Smooth muscle cell (in vitro differentiated cells): ENCODE results near the gene COPG1. TPM values are rescaled to one million over a fixed set of nuclear protein-coding genes. Genes with fewer than 3 reads are reported as not detected.

Experiments used
- DNase-seq: peaks from one replicate; lab custom pipeline; 2025; ENCODE audit not compliant: unreplicated experiment; lab: John Stamatoyannopoulos, UW
- H2AFZ ChIP-seq: fragments of 200-600 bp; sonication (generic); 2 replicates; pipeline ENCODE4 v1.6.0; 2016; ENCODE audit warnings: antibody characterized with exemption, low read depth, mild to moderate bottlenecking
- H3F3A ChIP-seq: fragments of 200-600 bp; sonication (generic); 2 replicates; pipeline ENCODE4 v1.6.0; 2017; ENCODE audit warnings: antibody characterized with exemption, low read depth
- H3K27ac ChIP-seq: fragments of 200-600 bp; sonication (generic); 2 replicates; pipeline ENCODE4 v1.5.1; 2016; ENCODE audit warnings: low read depth, mild to moderate bottlenecking
- H3K27me3 ChIP-seq: fragments of 200-600 bp; sonication (generic); 2 replicates; pipeline ENCODE4 v1.6.1; 2016; ENCODE audit warnings: low read depth, mild to moderate bottlenecking
- H3K36me3 ChIP-seq: fragments of 200-600 bp; sonication (generic); 2 replicates; pipeline ENCODE4 v1.5.1; 2016; ENCODE audit warnings: low read depth
- H3K4me1 ChIP-seq: fragments of 200-600 bp; sonication (generic); 2 replicates; pipeline ENCODE4 v1.5.1; 2016; ENCODE audit warnings: low read depth
- H3K4me2 ChIP-seq: fragments of 200-600 bp; sonication (generic); 2 replicates; pipeline ENCODE4 v1.6.0; 2016; ENCODE audit warnings: mild to moderate bottlenecking
- H3K4me3 ChIP-seq: fragments of 200-600 bp; sonication (generic); 2 replicates; pipeline ENCODE4 v1.5.1; 2016; ENCODE audit warnings: mild to moderate bottlenecking
- H3K79me2 ChIP-seq: fragments of 200-600 bp; sonication (generic); 2 replicates; pipeline ENCODE4 v1.6.0; 2016; ENCODE audit warnings: low read depth, mild to moderate bottlenecking
- H3K9ac ChIP-seq: fragments of 200-600 bp; sonication (generic); 2 replicates; pipeline ENCODE4 v1.6.0; 2016; ENCODE audit warnings: low read depth
- H3K9me3 ChIP-seq: fragments of 200-600 bp; sonication (generic); replicated peaks from 2 replicates; pipeline ENCODE4 v1.5.1; 2016; ENCODE audit warnings: low read depth
- H4K20me1 ChIP-seq: fragments of 200-600 bp; sonication (generic); 2 replicates; pipeline ENCODE4 v1.6.0; 2016; ENCODE audit warnings: low read depth
- WGBS: methylation state at CpG from one replicate; pipeline ENCODE4 v1.1.7; 2016; ENCODE audit warnings: low lambda C conversion rate; 5-methylcytosine and 5-hydroxymethylcytosine counted together
- polyA plus RNA-seq: library from polyadenylated mRNA; unstranded; fragments of >200 nt; fragmentation: Nextera tagmentation; extraction: Ambion mirVana; gene quantifications from 2 replicates; pipeline ENCODE4 v1.2.1, GENCODE V29; 2016
- total RNA-seq: library from RNA; depleted of rRNA; stranded (reverse); fragments of >200 nt; gene quantifications from 2 replicates; pipeline ENCODE4 v1.2.3, GENCODE V29; 2014
- TF ChIP-seq, protein P1 (sequence below): fragments of 200-600 bp; sonication (generic); IDR thresholded peaks from 2 replicates; pipeline ENCODE4 v1.5.1; 2017; ENCODE audit warnings: borderline replicate concordance, mild to moderate bottlenecking, antibody characterized with exemption; ENCODE audit not compliant: insufficient read depth, poor library complexity, severe bottlenecking

COPG1 gene
- total and polyA plus RNA-seq, 2 experiments from 2014 or later, result 177 to 265 TPM

DNA sequence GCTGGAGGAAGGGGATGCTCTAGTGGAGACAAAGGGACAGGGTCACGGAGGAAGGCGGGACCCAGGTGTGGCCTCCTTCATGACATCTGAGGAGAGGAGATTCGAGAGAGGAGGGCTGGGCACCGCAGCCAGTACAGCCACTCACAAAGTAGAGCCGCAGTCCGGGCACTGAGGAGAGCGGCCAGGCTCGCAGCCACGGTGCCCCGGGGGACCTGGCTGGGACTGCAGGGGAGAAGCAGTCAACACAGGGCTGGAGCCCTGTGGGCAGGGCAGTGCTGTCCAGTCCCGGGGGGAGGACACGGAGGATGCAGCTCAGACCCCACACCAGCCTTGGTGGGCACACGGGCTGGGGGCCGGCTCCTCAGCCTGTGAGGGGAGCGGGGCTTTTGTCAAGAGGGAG lies 69.5 kb downstream of the COPG1 start:
- no peaks in the 10 kb centered on the region for H3K9me3 ChIP-seq
- 98% methylated on average over 15 of the region's 15 CpGs for WGBS
- no peaks in the 10 kb centered on the region for H3K36me3 ChIP-seq

GRCh38 chr3:129320261-129320660 lies 70.9 kb downstream of the COPG1 start:
- WGBS, result 95% methylated on average over 6 of the region's 8 CpGs
- H4K20me1 ChIP-seq, result peaks cover 4% of the 10 kb centered on the region
- no peak overlapping the region for H3K4me2 ChIP-seq
- H2AFZ ChIP-seq, result no peak overlapping the region
- H3K4me3 ChIP-seq, result no peak overlapping the region
- no peaks in the 10 kb centered on the region for H3F3A ChIP-seq
- H3K4me1 ChIP-seq, result no peaks in the 10 kb centered on the region
- H3K27ac ChIP-seq, result no peak overlapping the region
- H3K9me3 ChIP-seq, result no peaks in the 10 kb centered on the region
- DNase-seq, result no peak
- no peak overlapping the region for H3K9ac ChIP-seq
- no peaks in the 10 kb centered on the region for H3K36me3 ChIP-seq
- H3K79me2 ChIP-seq, result peaks cover 4% of the 10 kb centered on the region
- TF ChIP-seq, protein P1, sequence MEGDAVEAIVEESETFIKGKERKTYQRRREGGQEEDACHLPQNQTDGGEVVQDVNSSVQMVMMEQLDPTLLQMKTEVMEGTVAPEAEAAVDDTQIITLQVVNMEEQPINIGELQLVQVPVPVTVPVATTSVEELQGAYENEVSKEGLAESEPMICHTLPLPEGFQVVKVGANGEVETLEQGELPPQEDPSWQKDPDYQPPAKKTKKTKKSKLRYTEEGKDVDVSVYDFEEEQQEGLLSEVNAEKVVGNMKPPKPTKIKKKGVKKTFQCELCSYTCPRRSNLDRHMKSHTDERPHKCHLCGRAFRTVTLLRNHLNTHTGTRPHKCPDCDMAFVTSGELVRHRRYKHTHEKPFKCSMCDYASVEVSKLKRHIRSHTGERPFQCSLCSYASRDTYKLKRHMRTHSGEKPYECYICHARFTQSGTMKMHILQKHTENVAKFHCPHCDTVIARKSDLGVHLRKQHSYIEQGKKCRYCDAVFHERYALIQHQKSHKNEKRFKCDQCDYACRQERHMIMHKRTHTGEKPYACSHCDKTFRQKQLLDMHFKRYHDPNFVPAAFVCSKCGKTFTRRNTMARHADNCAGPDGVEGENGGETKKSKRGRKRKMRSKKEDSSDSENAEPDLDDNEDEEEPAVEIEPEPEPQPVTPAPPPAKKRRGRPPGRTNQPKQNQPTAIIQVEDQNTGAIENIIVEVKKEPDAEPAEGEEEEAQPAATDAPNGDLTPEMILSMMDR, result no peak
- no peaks in the 10 kb centered on the region for H3K27me3 ChIP-seq

More for the DNA sequence above, 69.5 kb downstream of the COPG1 start:
- Histone ChIP-seq H3K9ac (no peak overlapping the region), H3K27me3 (no peaks in the 10 kb centered on the region), H3K79me2 (peaks cover 7% of the 10 kb centered on the region), H4K20me1 (peaks cover 16% of the 10 kb centered on the region), H3K27ac (no peak overlapping the region), H3F3A (no peaks in the 10 kb centered on the region), H3K4me2 (no peak overlapping the region), H2AFZ (no peak overlapping the region), H3K4me1 (peaks cover 4% of the 10 kb centered on the region), H3K4me3 (no peak overlapping the region)
- DNase-seq, result no peak
- TF ChIP-seq, protein P1, result no peak

DNA sequence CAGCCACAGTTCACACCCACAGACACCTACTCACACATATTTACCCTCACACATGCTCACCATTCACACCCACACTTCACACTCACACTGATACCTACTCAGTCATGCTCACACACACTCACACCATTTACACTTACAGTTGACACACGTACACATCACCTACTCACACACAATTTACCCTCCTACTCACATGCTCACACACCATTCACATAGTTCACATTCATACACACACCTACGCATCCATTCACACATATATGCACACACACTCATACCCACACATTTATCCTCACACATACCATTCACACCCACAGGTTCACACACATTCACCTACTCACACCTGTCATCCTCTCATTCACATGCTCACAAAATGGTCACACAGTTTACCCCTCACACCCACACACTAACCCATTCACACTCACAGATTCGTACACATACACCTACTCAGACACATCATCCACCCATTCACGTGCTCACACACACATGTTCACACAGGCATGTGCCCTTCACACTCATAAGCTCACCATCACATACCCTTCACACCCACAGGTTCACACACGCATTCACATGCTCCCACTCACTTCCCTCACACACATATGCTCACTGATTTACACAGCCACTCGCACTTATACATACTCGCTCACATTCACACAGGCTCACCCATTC lies 71.5 kb downstream of the COPG1 start:
- Histone ChIP-seq H3K9ac (no peak overlapping the region), H4K20me1 (no peaks in the 10 kb centered on the region), H2AFZ (no peak overlapping the region), H3K4me3 (no peak overlapping the region), H3K4me1 (no peaks in the 10 kb centered on the region), H3K79me2 (no peaks in the 10 kb centered on the region), H3K36me3 (no peaks in the 10 kb centered on the region), H3K27ac (no peak overlapping the region), H3K4me2 (no peak overlapping the region), H3F3A (no peaks in the 10 kb centered on the region), H3K27me3 (no peaks in the 10 kb centered on the region), H3K9me3 (no peaks in the 10 kb centered on the region)
- WGBS, result 91% methylated on average over 7 of the region's 7 CpGs
- no peak for DNase-seq
- TF ChIP-seq, protein P1, result no peak

DNA sequence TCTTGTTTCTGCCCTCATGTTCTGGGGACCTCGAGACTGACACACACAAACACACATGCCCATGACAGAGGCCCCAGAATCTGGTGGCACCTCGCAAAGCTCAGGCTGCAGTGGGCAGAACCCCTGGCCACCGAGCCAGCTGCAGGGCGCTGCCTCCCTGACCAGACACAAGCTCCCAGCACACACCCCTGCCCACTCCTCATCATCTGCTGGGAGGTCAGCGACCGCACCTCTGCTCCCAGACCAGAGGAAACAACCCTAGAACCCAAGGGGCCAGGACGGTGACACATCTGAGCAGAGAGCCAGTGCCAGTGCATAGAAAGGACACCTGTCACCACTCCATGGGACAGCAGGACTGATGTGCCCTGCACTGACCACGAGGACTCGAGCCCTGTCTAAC lies 72.5 kb downstream of the COPG1 start:
- DNase-seq, result no peak
- Histone ChIP-seq H3K4me1 (no peaks in the 10 kb centered on the region), H3K4me3 (no peak overlapping the region), H3K36me3 (no peaks in the 10 kb centered on the region), H3K9ac (no peak overlapping the region), H3K9me3 (no peaks in the 10 kb centered on the region), H3F3A (no peaks in the 10 kb centered on the region), H4K20me1 (no peaks in the 10 kb centered on the region), H2AFZ (no peak overlapping the region), H3K79me2 (no peaks in the 10 kb centered on the region), H3K27me3 (no peaks in the 10 kb centered on the region), H3K4me2 (no peak overlapping the region), H3K27ac (no peak overlapping the region)
- TF ChIP-seq, protein P1, result no peak
- WGBS, result 97% methylated on average over 9 of the region's 9 CpGs
